ENCODE data around the gene STRN.
"Not testable (repeated sequence)": the region's sequence is repeated elsewhere in the genome, so short reads cannot be mapped to it uniquely, and the experiment has no call there.

DNA sequence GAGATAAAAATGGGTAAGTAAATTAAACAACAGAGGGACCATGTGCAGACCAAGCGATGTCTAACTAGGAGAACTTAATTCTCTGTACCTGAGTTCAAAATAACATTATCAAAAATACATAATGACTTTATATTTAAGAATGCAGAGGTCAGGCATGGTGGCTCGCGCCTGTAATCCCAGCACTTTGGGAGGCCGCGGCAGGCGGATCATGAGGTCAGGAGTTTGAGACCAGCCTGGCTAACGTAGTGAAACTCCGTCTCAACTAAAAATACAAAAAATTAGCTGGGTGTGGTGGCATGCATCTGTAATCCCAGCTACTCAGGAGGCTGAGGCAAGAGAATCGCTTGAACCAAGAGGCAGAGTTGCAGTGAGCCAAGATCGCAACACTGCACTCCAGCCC, 21.1 kb downstream of the STRN start:
- TF ChIP-seq, protein P1, sequence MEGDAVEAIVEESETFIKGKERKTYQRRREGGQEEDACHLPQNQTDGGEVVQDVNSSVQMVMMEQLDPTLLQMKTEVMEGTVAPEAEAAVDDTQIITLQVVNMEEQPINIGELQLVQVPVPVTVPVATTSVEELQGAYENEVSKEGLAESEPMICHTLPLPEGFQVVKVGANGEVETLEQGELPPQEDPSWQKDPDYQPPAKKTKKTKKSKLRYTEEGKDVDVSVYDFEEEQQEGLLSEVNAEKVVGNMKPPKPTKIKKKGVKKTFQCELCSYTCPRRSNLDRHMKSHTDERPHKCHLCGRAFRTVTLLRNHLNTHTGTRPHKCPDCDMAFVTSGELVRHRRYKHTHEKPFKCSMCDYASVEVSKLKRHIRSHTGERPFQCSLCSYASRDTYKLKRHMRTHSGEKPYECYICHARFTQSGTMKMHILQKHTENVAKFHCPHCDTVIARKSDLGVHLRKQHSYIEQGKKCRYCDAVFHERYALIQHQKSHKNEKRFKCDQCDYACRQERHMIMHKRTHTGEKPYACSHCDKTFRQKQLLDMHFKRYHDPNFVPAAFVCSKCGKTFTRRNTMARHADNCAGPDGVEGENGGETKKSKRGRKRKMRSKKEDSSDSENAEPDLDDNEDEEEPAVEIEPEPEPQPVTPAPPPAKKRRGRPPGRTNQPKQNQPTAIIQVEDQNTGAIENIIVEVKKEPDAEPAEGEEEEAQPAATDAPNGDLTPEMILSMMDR (IDR thresholded peaks at IDR 0.05), result not testable (repeated sequence)
- not testable (repeated sequence) for TF ChIP-seq EP300, POLR2A (IDR thresholded peaks at IDR 0.05)

Data from upper lobe of left lung (tissue), 4 donors.